Fibroblast of skin of right biceps (primary cell): ENCODE data around the gene CMSS1.
A peak's percentile ranks its signal among the peaks of the same experiment; 100 is the strongest.

Source experiments
- DNase-seq: peaks from one replicate; pipeline ENCODE4 v3.0.0-alpha.2; 2013

Gene CMSS1

DNA sequence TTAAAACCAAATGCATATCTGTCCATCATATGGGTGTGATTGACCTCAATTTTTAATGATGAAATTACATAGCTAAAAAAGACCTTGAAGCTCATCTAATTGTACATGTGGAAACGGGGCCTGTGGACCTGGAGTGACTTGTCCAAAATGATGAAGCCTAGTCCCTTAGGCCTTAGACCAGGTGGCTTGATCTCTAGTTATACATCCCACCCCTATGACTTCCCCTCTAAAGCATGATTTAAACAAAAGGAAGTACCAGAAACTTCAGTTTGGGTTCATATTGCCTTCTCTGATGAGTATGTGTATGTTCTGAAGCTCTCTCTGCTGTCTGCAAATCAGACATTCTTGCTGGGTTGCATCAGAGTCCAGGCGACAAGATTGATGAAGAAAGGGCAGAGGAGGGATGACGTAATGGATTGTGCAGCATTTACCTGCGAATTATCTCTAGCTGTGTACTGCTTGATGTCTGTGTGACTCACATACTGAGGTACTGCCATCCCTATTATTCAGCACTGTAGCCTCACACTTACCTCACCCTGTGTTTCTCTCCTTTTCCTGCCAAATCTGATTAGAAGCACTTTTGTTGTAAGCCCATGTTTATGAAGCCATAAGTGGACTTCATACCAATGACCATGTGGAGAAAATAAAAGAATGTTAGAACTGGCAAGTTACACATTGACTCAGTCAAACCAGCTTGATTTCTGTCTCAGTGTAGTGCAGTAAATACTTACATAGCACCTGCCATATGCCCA, 185.1 kb downstream of the CMSS1 start:
- peak; percentile 94 for DNase-seq

DNA sequence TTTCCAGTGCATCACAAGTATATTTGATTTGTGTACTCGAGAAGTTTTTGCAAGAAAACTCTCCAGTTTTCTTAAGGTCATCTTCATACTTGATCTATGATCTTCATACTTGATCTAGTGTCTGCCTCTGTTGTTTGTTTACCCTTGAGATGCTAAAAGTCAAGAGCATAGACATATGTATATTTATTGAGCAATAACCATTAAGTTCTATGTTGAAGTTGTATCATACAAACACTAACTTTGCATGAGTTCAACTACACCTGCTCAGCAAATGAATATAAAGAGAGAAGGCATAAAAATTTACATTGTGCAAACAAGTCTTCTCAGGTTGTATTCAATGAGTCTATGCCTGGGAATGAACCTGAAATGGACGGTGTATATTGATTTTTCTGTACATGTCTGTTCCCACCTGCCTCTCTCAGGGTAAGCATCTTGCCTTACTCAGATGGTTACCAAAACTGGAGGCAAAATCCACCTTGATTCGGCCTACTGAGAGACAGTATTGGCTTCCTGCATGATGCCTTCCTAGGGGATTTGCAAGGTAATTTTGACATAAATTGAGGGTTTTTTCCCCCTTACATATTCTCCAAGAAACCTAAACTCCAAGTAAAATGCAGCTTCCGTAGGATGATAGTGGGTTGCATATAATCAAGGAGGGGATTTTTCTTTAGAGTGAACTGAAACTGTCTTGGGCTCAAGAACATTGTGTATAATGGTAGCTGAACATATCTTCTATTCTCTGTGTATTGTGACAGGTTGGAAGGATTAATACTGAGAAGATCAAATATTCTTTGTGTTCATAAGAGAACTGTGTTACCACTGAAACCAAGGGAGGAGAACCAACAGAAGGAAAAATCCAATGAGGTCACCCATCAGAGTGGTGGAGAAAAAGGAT, 186.2 kb downstream of the CMSS1 start:
- DNase-seq: no peak

DNA sequence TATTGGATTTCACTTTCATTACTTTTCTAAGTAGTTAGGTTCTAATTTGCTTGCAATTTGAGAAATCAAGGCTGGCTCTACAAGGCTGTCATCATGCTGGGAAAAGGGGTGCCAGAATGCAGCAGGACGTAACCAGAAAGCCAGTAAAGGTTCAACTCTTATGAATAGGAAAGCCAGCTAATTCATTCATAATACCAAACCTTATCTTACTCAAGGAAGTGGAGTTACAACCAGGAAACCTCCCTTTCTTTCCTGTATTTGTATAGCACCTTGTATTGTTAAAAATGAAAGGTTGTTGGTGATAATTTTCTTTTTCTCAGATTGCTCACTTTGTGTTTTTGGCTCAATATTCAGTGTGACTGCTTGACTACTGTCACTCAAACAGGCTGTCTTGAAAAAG, 187.3 kb downstream of the CMSS1 start:
- no peak for DNase-seq

DNA sequence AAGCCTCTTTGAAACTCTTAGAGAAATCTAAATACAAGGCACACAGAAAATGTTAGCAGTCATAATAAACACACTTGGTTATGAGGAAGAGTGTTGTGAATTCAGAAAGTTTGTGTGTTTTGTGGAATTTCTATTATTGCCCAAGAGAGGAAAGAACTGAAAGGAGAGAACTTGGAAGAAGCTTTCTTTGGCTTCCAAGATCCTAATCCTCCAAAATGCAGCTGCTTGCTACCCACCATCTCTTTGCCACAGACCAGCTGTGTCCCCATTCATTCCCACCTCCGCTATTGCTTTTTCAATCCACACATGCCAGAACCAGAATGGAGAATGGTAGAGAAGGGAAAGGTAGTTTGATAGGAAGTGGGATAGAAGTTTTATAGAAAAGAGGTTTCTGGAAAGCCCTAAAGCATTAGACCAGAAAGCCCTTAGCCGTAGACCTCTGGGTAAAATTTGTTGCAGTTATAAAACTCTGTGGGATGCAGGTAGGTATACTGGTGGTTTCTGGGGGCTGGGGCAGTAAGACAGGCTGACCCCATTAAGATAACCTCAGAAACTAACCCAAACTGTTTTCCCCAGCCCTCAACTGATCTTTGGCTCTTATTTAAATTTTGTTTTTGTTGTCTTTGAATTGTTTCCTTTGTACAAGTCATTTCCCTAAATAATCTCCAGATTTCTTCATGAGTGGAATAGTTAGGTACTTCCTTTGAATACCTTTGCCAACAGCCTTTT, 188.2 kb downstream of the CMSS1 start:
- DNase-seq: no peak

DNA sequence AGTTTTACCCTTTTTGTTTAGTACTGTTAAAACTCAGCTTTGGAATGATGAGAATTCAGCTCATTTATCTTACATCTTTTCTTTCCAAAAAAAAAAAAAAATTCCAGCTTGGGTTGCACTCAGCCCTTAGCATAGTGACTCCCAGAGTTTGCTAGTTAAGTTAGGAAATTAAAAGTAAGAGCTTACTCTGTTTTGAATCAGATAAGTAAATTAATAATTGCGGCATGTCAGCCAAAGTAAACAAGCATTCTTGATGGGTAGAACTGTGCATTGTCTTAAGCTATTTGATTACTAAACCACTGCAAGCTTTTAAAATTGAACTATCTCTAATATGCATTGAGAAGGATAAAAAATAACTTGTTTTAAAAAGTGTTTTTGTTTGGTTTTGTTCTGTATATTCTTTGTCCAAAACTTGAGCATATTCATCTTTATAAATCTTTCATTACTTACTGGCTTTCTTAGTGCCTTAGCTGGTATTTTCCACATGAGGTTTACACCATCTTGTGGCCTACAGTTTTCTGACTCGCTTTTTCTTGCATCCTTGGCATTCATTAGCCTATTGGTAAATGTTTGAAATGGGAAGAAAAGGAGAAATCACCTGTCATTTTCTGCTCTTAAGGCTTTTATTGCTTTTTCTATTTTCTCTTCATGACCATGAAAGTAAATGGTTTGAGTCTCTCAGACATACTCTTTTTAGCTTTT, 189.1 kb downstream of the CMSS1 start:
- DNase-seq: peak; percentile 62

DNA sequence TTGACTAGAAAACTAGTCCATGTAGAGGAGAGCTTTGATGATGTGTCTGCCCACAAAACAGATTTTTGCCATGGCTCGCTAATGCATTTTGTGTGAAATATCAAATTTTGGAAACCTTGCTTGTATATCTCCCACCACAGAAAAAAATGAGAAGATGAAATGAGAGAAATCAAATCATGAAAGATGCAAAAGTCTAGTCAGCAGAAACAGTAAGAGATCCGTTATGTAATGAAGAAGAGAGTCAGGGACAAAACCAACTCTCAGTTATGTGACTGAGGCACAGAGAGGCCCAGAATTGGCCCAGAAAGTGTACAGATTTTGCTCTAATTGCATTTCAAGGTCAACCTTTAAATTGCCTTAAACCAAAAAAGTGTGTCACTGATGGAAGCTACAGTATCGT, 189.7 kb downstream of the CMSS1 start:
- DNase-seq: no peak

DNA sequence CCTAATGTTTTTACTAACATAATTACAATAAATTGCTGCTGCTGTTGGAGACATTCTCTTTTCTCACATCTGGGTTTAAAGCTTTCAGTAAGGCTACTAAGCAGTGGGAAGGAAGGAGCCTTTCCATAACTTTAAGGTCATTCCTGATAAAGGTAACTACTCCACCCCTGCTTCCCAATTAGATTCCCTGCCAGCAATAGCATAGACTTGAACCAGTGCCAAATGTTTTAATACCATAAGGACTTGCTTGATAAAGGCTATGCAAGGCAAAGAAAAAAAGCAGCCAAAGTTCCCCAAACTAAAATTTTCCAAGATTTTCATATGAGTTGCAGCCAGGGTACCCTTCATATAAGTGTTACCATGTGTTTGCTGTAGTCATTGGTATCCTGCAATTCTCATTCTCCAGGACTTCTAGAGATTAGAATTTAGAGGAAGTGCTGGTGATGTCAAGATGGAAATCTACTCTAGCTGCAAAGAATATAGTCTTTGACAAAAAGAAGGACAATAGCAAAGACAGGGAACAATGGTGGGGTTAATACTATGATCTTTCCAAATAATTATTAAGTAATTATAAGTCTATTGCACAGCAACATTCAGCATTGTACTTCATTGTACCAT, 190.5 kb downstream of the CMSS1 start:
- no peak for DNase-seq

DNA sequence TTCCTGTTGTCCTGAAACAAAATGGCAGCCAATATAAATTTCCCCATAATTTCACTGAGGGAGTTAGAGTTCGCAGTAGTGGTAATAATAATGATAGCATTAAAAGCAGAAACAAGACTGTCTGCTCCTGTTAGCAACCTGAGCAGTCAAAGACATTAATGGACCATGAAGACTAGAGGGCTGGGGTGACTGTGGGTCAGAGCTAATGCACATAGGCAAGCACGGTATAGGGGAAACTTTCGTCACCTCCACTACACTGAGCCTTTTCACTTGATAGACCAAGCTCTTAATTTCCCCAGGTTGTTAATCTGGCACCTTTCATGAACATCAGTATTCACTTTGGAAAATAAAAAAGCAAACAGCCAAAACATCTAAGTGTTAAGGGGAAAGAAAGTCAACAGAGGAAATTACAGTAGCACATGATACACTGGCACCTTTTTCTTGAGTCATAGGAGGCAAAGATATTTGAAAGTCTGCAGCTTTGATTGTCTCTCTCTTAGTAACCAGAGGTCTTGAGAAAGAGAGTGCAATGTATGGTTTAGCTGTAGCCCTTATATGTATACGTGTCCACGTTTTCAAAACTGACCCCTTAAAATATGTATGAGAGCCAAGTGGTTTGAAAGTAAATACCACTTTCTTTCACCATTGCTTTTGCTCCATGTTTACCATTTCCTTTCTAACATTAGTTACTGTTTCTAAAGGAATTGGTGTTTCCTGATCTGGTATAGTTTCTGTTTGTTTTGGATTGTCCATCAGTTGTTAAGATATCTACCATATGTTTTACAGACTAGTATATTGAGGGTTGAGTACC, 191.8 kb downstream of the CMSS1 start:
- no peak for DNase-seq

DNA sequence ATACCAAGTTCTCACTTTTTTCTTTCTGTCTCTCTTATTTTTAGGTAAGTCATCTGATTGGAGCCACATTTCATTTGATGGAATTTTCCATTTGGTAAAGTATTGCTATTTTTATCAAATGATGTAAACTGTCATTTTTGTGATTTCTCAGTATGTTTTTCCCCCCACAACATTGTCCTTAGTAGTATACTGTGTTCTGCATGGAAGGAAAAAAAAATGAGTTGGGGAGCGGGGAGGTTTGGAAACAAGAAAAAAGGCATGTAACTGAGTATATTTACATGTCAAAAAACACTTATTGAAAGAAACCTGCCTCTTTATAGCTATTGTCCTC, 192.4 kb downstream of the CMSS1 start:
- no peak for DNase-seq

DNA sequence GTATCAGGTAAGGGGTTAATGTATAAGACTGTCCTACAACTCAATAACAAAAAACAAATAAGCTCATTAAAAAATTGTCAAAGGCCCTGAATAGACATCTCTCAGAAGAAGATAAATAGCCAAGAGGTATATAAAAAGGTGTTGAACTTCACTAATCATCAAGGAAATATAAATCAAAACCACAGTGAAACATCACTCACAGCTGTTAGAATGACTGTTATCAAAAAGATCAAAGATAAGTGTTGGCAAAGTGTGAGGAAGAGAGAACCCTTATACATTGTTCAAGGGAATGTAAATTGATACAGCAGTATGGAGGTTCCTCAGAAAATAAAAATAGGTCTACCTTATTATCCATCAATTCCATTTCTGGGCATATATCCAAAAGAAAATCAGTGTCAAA, 201.1 kb downstream of the CMSS1 start:
- DNase-seq: no peak

DNA sequence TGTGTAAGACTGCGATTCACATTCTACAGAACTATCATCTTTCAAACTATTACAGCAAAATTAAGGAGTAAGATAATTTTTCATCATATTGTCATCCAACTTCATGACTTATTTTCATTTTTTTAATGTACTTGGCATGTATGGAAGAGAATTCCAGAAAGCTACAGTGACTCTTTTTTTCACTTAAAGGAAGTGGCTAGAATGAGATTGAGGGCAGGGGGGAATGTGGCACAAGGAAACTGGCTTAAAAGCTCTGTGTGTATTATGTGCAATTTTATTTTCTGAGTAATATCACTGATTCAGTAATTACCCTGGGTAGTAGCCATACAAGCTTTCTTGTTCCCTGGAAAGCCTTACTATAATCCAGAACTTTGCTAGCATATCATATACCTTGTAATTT, 202.1 kb downstream of the CMSS1 start:
- peak; percentile 81 for DNase-seq

DNA sequence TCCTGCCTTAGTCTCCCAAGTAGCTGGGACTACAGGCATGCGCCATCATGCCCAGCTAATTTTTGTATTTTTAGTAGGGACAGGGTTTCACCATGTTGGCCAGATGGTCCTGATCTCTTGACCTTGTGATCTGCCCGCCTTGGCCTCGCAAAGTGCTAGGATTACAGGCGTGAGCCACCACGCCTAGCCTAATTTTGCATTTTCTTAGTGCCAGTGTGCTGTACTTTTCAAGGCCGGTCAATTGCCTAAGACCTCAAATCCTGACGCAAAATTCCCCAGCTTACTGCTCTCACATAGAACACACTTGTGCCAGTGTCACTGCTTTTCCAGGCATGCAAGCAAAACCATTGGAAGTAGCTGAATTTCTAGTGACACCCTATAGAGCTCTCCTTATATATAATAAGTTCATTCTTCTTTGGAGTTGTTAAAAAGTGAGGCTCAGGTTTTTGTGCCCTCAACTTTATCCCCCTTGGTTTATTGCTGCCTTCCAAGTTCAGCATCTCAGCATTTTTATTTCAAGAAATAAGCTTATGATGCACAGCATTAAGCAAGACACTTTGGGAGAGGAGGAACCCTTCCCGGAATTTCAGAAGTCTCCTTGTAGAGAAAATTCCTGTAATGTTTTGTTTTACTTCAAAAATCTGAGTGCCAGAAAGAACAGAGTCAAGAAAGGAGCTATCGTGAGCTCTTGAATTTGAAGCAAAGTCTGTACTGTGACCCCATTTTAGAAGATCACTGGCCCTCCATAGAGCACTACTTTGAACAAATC, 203.4 kb downstream of the CMSS1 start:
- peak; percentile 43 for DNase-seq

DNA sequence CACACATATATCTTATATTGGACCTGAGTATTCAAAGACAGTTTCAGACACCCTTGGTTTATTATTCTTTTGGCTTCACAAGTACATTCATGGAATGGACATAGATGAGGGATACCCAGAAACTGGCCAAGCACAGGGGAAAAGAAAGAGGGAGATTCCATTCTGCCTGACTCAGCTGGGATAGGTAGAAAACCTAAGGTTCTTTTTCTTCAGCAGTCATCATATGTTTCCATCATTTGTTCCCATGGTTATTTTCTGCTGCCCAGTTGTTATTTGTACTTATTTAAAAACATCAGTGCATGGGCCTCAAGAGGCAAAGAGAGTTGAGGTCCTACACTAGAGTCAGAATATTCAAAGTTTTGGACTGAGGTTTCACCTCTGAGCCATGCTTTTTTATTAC, 204.8 kb downstream of the CMSS1 start:
- no peak for DNase-seq

DNA sequence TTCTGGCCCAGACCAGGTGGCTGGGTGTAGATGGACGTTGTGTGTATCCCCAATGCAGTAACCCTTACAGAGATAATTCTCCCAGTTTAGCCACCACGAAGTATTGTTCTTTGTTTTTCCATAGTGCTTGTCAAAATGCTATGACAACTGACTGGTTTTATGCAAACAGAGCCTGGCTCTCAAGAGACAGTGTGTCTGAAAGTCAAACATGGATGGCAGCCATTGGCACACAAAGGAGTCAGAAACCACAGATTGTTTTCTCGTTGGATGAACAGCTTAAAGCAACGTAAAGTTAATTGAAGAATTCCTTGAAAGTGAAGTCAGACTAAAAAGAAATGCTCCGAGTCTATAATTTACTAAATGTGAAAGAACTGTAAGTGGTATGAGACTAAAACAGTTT, 205.5 kb downstream of the CMSS1 start:
- peak; percentile 87 for DNase-seq

DNA sequence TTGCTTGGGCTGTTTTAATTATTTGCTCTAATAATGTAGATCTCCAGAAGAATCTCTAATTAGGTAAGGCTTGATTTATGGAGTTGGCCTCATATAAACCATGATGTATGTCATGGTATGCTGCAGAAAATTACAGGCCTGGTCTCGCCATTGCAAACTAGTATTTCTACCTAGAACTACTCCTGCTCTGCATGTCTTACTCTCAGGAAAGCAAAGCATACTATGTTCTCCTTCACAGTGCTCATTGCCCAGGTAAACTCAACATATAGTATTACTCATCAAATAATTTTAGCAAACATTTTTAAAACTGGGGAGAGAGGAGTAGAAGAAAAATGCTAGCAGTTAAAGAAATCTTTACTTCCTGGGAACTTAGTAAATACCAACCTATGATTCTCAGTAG, 205.9 kb downstream of the CMSS1 start:
- DNase-seq: no peak

DNA sequence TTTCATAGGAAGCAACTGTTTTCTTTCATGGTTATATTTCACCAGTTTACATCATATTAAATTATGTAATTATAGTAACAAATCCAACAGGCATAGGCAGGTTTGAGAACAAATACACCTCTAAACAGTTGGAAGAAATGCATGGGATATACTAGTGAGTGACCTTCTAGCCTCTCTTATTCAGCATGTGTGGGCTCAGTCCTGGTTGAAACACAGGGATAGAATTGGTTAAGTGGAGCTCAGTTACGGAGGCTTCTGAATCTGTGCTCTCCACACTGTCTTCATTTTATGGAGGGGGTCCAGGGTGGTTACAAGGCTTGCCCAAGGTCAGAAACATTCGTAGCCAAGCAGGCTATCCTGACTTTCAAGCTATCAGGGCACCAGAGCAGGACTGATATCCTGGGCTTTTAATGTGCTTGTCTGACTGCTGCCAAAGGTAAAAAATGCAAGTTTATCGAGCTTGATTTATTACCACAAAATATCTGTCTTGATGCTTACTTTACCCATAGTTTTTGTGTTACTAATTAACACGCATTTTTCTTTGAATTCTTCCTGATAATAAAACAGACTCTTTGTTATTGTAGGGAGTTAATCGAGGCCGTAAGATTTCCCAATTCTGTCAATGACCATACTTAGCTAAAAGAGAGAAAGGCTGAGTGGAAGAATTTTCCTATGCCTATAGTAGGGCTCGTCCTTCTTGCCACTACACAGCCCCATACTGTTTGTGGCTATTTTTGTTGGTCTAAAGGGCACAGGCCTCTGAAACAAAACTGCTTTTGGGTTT, 207.1 kb downstream of the CMSS1 start:
- peak; percentile 66 for DNase-seq

DNA sequence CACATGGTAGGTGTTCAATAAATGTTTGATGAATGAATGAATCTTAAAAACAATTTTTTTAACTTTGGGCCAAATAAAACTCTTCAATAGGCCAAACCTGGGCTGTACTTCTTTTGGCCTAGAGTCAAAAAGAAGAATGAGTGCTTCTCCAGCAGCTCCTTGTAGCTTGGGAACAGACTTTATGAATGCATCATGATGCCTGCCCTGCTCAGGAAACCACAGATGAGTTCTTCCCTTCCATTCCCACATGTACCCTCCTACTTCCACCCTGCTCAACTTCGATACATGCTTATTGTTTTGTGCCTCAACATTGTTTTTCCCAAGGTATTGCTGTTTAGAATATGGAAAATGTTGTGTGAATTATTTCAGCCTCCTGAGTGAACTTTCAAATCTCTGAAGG, 209.7 kb downstream of the CMSS1 start:
- peak; percentile 46 for DNase-seq

DNA sequence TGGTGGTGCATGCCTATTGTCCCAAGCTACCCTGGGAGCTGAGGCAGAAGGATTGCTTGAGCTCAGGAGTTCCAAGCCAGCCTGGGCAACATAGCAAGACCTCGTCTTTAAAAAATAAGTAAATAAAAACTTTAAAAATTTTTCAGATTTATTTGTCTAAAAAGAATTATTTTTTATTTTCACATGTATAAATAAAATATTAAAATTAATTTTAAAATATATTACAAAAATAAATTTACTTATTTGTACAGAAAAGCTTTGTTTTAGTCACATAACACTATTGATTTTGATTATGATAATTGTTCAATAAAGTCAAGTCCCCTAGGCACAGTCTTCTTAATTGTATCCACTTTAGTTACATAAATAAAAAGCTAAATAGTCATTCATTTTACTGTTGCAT, 211.4 kb downstream of the CMSS1 start:
- no peak for DNase-seq

DNA sequence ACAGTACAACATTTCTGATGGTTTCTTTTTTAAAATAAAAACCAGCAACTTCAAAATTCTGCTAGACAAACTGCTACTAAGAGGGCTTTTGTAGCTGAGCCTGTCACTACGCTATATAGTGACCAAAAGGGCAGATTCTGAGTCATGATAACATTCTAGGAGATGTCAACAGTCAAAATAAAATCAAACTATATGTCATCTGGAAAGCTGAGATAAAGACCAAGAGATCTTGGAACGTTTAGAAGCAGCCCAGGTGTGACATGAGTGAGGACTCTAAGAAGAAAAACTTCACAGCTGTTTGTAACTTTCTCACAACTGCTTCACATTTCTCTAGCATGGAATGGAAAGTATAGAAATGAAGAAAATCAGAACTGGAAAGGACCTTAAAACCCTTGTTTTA, 212.0 kb downstream of the CMSS1 start:
- no peak for DNase-seq

DNA sequence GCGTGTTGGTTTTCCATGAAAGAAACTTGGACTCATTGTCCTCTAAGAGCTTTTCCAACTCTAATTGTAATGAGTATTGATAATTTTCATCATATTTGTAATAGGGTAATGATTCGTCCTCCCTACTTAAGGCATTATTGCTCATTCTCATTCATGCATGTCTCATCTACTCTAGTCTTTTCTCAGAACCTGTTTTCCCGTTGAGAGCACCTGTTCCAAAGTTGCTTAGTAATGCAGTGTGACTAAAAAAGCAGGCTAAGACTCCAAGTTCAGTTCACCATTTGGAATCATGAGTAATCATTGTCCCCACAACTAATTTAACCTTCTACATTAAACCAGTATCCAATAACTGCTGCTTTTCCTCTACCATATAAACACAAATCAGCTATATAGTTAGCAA, 212.7 kb downstream of the CMSS1 start:
- peak; percentile 22 for DNase-seq
